Rectal smooth muscle tissue (tissue), 1 donor: ENCODE results near the gene CLDN2.
"Not testable (repeated sequence)": the region's sequence is repeated elsewhere in the genome, so short reads cannot be mapped to it uniquely, and the experiment has no call there.

Experiments used
- H3K27ac ChIP-seq: one replicate; pipeline ENCODE4 v1.7.0; 2013; ENCODE audit warnings: low read depth, low read length, inconsistent platforms
- H3K27me3 ChIP-seq: one replicate; pipeline ENCODE4 v1.7.0; 2013; ENCODE audit warnings: low read length; ENCODE audit not compliant: control insufficient read depth, insufficient read depth
- H3K36me3 ChIP-seq: one replicate; pipeline ENCODE4 v1.7.0; 2013; ENCODE audit warnings: low read length; ENCODE audit not compliant: control insufficient read depth, insufficient read depth
- H3K4me1 ChIP-seq: one replicate; pipeline ENCODE4 v1.7.0; 2013; ENCODE audit warnings: low read length; ENCODE audit not compliant: control insufficient read depth, insufficient read depth
- H3K4me3 ChIP-seq: one replicate; pipeline ENCODE4 v1.7.0; 2013; ENCODE audit warnings: low read length
- H3K9ac ChIP-seq: one replicate; pipeline ENCODE4 v1.7.0; 2013; ENCODE audit warnings: low read length

Gene CLDN2, protein sequence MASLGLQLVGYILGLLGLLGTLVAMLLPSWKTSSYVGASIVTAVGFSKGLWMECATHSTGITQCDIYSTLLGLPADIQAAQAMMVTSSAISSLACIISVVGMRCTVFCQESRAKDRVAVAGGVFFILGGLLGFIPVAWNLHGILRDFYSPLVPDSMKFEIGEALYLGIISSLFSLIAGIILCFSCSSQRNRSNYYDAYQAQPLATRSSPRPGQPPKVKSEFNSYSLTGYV

DNA sequence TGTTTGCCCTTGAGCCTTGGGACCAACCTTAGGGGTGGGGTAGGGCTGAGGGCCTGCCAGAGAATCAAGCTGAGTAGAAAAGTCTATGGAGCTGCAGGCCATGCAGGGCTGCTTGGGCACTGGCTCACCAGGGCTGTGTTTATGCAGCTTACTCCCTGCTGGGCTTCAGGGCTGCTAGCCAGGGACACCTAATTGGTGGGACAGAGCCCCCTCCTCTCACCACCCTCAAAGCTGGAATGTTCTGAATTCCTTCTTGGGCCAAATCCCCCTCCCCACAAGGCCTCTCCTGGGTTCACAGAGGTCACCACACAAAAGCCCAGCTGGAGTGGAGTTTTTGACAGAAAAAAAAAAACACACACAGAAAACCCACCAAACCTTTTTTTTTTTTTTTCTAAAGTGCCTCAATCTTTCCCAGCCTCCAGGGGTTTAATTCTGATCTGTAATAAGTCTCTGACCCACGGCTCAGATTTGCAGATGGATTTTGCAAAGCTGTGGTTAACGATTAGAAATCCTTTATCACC lies at the start of gene CLDN2:
Gene CLDN2, plus strand, starts transcription at position 471 of the 521 bp plus-strand sequence. CDS start 7,827 bp downstream, outside the sequence.
- H3K9ac ChIP-seq: no peak within 1 kb of the TSS
- H3K4me3 ChIP-seq: no peak within 1 kb of the TSS
- no peak within 1 kb of the TSS for H3K27ac ChIP-seq
- no peaks in the 10 kb centered on the region for H3K27me3 ChIP-seq
- H3K4me1 ChIP-seq: no peaks in the 10 kb centered on the region
- H3K36me3 ChIP-seq: no peaks in the 10 kb centered on the region

DNA sequence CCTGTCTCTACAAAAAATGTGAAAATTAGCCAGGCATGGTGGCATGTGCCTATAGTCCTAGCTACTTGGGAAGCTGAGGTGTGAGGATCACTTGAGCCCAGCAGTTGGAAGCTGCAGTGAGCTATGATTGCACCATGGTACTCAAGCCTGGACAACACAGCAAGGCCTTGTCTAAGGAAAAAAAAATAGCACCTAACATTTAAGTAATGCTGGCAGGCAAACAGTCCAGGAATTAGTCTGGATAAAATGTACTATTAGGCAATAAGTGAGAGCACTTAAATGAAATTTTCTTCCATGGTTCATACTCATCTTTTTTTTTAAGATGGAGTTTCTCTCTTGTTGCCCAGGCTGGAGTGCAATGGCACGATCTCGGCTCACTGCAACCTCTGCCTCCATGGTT lies 47.4 kb upstream of the CLDN2 start:
- not testable (repeated sequence) for H3K4me3 ChIP-seq, H3K27me3 ChIP-seq, H3K27ac ChIP-seq, H3K36me3 ChIP-seq, H3K4me1 ChIP-seq, H3K9ac ChIP-seq

DNA sequence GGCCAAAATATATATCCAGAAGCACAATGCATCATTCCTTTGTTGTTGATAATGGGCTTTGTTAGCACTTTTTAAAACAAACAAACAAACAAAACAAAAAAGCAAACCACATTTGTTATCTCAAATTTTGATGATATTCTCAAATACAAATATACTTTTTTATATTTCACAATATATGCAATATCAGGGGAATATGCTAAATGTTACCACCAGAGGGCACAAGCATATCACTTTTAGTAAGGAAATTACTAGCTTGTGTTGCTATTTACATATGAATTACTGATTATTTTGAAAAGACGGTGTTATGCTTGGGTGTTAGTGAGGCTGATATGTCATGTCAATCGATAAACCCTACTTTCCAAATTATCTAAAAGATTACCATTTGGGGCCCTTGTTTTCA lies 46.1 kb upstream of the CLDN2 start:
- Histone ChIP-seq H3K4me3 (no peak overlapping the region), H3K4me1 (no peaks in the 10 kb centered on the region), H3K27me3 (no peaks in the 10 kb centered on the region), H3K36me3 (no peaks in the 10 kb centered on the region), H3K9ac (no peak overlapping the region), H3K27ac (no peak overlapping the region)

DNA sequence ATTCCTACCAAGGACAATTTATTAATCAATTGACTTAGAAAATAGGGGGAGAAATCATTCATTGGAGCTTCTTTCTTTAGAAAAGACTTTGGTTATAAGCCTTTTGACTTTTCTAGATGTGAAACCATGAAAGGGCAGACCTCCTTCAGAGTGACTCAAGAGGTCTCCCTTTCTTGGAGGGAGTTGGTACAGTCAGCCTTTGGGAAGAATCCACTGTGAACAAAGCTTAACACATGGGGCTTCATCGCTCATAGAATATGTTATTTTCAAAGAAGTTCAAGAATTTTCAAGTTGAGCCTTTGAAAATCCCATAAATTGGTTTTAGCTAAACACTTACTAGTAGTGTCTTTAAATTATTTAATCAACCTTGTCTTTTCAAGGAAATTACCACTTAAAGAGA lies 45.1 kb upstream of the CLDN2 start:
- Histone ChIP-seq H3K9ac (no peak overlapping the region), H3K27me3 (no peaks in the 10 kb centered on the region), H3K27ac (no peak overlapping the region), H3K4me1 (no peaks in the 10 kb centered on the region), H3K36me3 (no peaks in the 10 kb centered on the region), H3K4me3 (no peak overlapping the region)

DNA sequence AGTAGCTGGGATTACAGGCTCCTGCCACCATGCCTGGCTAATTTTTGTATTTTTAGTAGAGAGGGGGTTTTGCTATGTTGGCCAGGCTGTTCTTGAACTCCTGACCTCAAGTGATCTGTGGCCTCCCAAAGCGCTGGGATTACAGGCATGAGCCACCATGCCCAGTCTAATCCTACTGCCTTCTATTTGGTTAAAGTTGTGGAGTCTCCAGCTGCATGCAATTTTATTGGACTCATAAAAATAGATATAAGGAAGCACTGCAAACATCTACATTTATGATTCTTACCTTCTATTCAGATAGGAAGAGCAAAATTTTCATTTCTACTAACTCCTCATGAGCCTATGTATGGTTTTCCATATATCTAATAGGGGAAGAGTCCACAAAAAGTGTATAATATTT lies 30.7 kb upstream of the CLDN2 start:
- Histone ChIP-seq H3K4me3 (no peak overlapping the region), H3K36me3 (no peaks in the 10 kb centered on the region), H3K27me3 (peaks cover 4% of the 10 kb centered on the region), H3K27ac (no peak overlapping the region), H3K9ac (no peak overlapping the region), H3K4me1 (no peaks in the 10 kb centered on the region)

DNA sequence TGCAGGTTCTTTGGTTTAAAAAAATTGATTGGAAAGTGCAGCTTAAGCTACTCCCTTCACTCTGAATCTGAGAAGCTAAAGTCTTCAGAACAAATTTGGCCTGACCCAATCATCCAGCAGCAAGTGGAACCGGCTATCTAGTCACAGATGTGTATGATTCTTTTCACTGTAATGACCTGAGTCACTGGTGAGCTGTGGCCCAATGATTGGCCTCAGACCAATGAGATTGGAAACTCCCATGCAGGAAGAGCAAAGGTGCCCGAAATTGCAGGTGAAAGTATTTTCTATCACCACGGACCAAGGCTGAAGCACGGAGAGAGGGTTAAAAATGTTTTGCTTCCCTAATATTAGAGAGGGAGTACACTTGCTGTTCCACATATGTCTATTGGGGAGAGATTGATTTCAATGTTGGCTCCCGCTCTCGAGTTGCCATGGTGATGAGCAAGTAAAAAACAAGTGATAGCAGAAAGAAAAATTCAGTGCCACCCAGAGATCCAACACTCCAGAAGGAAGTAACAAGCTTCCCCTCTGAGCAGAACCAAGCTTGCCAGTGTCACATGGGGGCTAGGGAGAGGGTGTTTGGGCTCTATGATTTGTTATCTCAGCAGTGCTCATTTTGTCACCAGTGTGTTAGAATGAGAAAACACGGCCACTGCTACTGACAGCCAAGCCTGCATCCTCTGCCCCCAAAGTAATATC lies 28.3 kb upstream of the CLDN2 start:
- H3K27ac ChIP-seq: no peak overlapping the region
- H3K27me3 ChIP-seq: peaks cover 4% of the 10 kb centered on the region
- no peaks in the 10 kb centered on the region for H3K4me1 ChIP-seq
- H3K36me3 ChIP-seq: no peaks in the 10 kb centered on the region
- H3K4me3 ChIP-seq: no peak overlapping the region
- no peak overlapping the region for H3K9ac ChIP-seq

DNA sequence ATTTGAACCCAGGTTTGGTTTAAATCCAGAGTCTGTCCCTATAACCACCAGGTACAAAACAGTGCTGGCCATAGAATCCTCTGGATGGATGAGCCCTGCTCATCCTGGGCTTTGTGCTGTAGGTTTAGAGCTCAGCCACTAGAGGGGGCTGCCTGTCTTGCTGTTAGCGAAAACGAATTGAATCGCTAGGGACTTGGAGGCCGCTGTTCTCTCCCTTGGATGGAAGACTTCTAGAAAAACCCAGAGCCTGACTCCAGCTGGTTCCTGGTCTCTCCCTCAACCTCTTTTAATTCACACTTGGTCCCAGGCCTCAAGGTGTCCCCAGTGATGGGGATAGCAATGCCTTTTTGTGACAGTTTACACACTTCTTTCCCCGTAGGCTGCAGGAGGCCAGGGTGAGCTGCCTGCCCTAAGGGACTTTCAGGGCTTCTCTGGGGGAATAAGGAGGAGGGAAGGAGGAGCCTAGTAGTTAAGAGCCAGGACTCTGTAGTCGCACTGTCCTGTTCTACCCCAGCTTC lies 25.8 kb upstream of the CLDN2 start:
- H3K27me3 ChIP-seq: peaks cover 4% of the 10 kb centered on the region
- H3K4me1 ChIP-seq: no peaks in the 10 kb centered on the region
- no peak overlapping the region for H3K4me3 ChIP-seq
- H3K27ac ChIP-seq: no peak overlapping the region
- no peaks in the 10 kb centered on the region for H3K36me3 ChIP-seq
- no peak overlapping the region for H3K9ac ChIP-seq

DNA sequence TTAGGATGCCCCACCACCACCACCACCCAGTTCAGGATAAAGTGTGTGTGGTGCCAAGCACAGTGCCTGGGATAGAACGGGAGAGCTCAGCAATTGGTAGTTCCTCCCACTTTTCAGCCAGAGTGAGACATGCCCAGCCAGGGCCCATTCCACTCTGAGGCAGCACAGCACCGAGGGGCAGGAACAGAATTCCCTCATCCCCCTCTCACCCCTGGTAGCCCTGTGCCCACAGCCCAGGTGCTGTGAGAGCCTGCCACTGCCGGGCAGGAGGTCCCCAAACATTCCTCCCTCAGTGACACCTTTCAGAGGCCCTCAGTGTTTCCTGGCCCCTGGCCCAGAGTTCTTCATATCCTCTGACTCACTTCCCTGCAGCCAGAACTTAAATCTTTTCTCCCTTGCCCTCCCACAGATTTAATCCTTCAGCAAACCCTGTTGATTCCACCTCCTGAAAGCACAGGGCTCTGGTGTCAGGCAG lies 25.2 kb upstream of the CLDN2 start:
- Histone ChIP-seq H3K4me1 (no peaks in the 10 kb centered on the region), H3K4me3 (no peak overlapping the region), H3K27me3 (peaks cover 4% of the 10 kb centered on the region), H3K27ac (no peak overlapping the region), H3K36me3 (no peaks in the 10 kb centered on the region), H3K9ac (no peak overlapping the region)

DNA sequence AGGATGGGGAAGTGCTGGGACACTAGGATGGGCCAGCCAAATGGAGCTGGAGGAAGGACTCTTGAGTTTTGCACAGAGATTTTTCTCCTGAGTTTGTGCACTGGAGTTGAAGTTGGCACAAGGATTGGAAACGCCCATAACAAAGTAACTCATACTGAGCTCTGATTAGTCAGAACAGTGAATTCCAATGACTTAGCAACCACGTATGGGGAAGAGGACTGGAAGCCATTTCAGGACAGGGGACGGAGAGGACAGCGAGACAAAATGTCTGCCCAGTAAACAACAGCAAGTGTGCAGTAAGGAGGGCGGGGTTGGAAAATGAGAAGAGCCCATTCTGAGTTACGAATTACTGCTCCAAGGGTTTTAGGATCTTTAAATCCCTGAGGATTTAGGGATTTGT lies 22.9 kb upstream of the CLDN2 start:
- Histone ChIP-seq H3K9ac (no peak overlapping the region), H3K27ac (no peak overlapping the region), H3K4me1 (no peaks in the 10 kb centered on the region), H3K27me3 (peaks cover 4% of the 10 kb centered on the region), H3K36me3 (no peaks in the 10 kb centered on the region), H3K4me3 (no peak overlapping the region)

DNA sequence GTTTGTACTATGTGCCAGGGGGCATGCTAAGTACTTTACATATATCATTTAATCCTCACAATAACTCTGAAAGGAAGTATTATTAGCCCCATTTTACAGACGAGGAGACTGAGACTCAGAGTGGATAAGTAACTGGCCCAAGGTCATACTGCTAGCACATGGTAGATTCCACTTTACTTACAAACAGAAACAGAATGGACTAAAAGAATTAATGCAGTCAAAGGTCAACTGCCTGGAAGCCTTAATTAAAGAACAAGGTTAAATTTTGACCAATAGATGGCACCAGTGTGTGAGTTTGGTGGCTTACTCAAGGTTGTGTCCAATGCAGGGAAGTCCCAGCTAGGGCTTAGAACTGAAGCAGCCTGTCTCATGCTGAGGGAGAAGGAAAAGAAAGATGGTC lies 21.7 kb upstream of the CLDN2 start:
- no peaks in the 10 kb centered on the region for H3K36me3 ChIP-seq
- H3K27ac ChIP-seq: no peak overlapping the region
- no peak overlapping the region for H3K9ac ChIP-seq
- H3K27me3 ChIP-seq: no peaks in the 10 kb centered on the region
- H3K4me1 ChIP-seq: no peaks in the 10 kb centered on the region
- no peak overlapping the region for H3K4me3 ChIP-seq

DNA sequence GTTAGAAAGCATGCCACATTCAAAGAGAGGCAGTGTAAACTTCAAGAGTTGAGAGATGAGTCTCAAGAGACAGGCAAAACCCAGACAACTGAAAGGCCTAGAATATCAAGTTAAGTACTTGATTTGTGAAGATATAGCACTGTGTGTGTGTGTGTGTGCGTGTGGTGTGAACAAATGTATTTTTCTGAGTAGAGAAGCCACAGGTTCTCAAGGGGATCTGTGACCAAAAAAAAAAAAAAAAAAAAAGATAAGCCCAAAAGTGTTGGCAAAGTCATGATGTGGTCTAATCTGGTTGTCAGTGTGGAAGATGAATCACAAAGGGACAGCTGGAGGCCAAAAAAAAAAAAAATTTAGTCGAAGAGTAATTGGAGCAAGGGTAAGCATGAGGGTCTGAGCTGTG lies 20.9 kb upstream of the CLDN2 start:
- Histone ChIP-seq H3K4me1 (no peaks in the 10 kb centered on the region), H3K4me3 (no peak overlapping the region), H3K27ac (no peak overlapping the region), H3K36me3 (no peaks in the 10 kb centered on the region), H3K9ac (no peak overlapping the region), H3K27me3 (no peaks in the 10 kb centered on the region)

DNA sequence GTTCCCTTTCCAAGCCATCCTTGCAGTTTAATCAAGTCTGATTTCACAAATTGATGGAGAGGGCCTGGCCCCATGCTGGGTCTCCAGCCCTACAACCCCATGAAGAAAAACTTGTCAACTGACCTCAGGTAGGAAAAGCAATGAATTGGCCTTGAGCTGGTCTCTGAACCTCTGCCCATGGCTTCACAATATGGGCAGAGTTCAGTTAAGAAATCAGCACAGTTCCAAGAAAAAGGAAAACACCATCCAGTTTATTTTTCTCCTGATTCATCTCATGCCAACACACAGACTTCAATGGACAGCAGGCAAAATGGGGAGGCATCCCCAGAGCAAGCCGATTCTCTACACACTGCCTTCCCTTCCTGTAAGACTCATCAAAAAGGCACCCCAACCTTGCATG lies 20.4 kb upstream of the CLDN2 start:
- Histone ChIP-seq H3K27me3 (no peaks in the 10 kb centered on the region), H3K4me1 (no peaks in the 10 kb centered on the region), H3K36me3 (no peaks in the 10 kb centered on the region), H3K27ac (no peak overlapping the region), H3K4me3 (no peak overlapping the region), H3K9ac (no peak overlapping the region)

DNA sequence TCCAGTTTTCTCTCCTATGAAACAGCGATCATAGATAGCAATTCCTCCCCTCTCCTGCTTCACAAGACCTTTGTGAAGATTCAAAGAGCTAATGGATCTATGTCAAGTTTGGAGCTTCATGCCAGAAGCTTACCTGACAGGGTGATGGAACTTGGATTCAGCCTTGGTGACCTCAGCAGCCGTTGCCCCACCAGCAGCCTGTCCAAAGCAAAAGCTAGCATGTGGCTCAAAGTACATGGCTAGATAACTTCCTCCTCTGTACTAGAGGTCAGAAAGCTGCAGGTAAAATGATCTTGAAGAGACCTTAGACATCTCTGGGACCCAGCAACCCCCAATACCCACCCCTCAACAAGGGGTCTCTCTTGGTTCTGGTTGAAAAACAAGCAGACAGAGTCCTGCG lies 18.9 kb upstream of the CLDN2 start:
- H3K9ac ChIP-seq: no peak overlapping the region

More for the DNA sequence above, 18.9 kb upstream of the CLDN2 start:
- Histone ChIP-seq H3K4me3 (no peak overlapping the region), H3K36me3 (no peaks in the 10 kb centered on the region), H3K27ac (no peak overlapping the region), H3K4me1 (no peaks in the 10 kb centered on the region), H3K27me3 (no peaks in the 10 kb centered on the region)
